ENCODE measurements around the gene MINDY4. TPM values are rescaled to one million over a fixed set of nuclear protein-coding genes. Genes with fewer than 3 reads are reported as not detected.

Gene MINDY4
- total RNA-seq, 1 experiment from 2014 or later: 3.0 TPM

DNA sequence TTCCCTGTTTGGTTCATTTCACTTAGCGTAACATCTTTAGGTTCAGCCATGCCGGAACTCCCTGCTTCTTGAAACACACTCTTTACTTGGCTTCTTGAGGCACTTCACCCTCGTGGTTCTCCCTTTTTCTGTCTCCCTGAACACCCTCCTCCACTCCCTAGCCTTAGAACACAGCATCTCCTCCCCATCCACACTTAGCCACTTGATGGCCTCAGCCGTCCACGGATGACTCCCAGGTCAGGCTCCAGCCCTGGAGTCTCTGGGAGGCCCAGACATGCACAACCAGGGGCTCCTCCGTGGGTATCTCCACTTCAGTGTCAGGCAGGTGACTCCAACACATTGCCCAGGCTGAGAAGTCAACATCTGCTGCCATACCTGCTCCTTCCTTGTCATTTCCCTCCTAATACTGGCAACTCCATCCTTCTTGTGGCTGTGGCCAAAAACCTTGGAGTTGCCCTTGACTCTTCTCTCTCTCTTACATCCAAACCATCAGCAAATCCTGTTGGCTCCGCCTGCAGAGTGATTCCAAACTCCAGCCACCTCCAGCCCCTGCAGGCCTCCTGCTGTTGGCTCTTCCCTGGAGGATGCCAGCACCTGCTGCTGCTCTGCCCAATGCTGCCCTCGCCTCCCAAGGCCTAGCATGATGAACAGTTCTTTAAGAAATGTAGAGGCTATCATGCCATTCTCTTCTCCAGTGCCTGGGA is 27.7 kb upstream of the MINDY4 start:
- BruUV-seq (replicated peaks): no TSS peak
- Histone ChIP-seq H3K79me2 (ENCODE audit: low read length) (no peaks in the 10 kb centered on the region), H4K20me1 (ENCODE audit: low read length) (no peaks in the 10 kb centered on the region), H3K27ac (ENCODE audit: low read length) (no peak overlapping the region), H3K9ac (ENCODE audit: low read length) (no peak overlapping the region), H3K36me3 (ENCODE audit: low read depth, low read length) (no peaks in the 10 kb centered on the region), H3K4me3 (ENCODE audit: low read length) (no peak overlapping the region), H3K27me3 (ENCODE audit: low read length) (peaks cover 3% of the 10 kb centered on the region; the same call in 1 of the 2 replicates), H3K4me2 (ENCODE audit: low read length) (no peak overlapping the region), H2AFZ (ENCODE audit: low read length) (no peak overlapping the region), H3K9me2 (replicated peaks; ENCODE audit: low read length) (no peaks in the 10 kb centered on the region), H3F3A (ENCODE audit: low read length, unreplicated experiment) (no peaks in the 10 kb centered on the region), H3K9me3 (ENCODE audit: low read length) (no peaks in the 10 kb centered on the region), H3K4me1 (ENCODE audit: insufficient read depth, low read length) (no peaks in the 10 kb centered on the region)
- TF ChIP-seq, protein P1, sequence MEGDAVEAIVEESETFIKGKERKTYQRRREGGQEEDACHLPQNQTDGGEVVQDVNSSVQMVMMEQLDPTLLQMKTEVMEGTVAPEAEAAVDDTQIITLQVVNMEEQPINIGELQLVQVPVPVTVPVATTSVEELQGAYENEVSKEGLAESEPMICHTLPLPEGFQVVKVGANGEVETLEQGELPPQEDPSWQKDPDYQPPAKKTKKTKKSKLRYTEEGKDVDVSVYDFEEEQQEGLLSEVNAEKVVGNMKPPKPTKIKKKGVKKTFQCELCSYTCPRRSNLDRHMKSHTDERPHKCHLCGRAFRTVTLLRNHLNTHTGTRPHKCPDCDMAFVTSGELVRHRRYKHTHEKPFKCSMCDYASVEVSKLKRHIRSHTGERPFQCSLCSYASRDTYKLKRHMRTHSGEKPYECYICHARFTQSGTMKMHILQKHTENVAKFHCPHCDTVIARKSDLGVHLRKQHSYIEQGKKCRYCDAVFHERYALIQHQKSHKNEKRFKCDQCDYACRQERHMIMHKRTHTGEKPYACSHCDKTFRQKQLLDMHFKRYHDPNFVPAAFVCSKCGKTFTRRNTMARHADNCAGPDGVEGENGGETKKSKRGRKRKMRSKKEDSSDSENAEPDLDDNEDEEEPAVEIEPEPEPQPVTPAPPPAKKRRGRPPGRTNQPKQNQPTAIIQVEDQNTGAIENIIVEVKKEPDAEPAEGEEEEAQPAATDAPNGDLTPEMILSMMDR (conservative IDR thresholded peaks at IDR 0.05; ENCODE audit: low read depth, low read length): peak; percentile 38
- TF ChIP-seq EZH2phosphoT487 (IDR thresholded peaks at IDR 0.05; ENCODE audit: borderline replicate concordance, low read length) (no peak), EZH2 (IDR thresholded peaks at IDR 0.05; ENCODE audit: low read length, unreplicated experiment) (no peak)
- intact Hi-C loops (cut with micrococcal nuclease): loop anchor here (5.0 kb wide), 1 partner anchor 96 kb away; no protein-coding TSS in a partner anchor
- POLR2A ChIA-PET (ENCODE audit: unreplicated experiment): no interaction called here
- peak; percentile 20 for DNase-seq
- ATAC-seq: peak; percentile 66
- CTCF ChIA-PET: no interaction called here

DNA sequence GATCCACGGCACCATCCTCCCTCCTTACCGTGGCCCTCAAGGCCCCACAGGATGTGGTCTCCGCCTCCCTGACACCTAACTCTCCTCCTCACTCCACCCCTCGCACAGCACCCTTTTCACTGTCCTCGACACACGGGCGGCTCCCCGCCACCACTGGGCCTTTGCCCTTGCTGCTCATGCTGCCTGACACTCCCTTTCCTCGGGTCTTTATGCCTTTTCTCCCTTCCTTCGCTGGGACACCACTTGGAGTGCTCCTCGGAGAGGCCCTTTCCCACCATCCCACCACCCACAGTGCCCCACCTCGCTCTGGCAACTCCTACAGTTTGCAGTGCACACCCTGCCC is 27.2 kb upstream of the MINDY4 start:
- BruUV-seq (replicated peaks): no TSS peak
- H3K79me2 ChIP-seq (ENCODE audit: low read length): no peaks in the 10 kb centered on the region
- H3K27me3 ChIP-seq (ENCODE audit: low read length): no peaks in the 10 kb centered on the region; the same call in 1 of the 2 replicates
- H3K4me3 ChIP-seq (ENCODE audit: low read length): no peak overlapping the region
- H3K4me1 ChIP-seq (ENCODE audit: insufficient read depth, low read length): no peaks in the 10 kb centered on the region
- H3K9ac ChIP-seq (ENCODE audit: low read length): no peak overlapping the region
- TF ChIP-seq, protein P1 (conservative IDR thresholded peaks at IDR 0.05; ENCODE audit: low read depth, low read length): no peak
- no peak for TF ChIP-seq EZH2phosphoT487 (IDR thresholded peaks at IDR 0.05; ENCODE audit: borderline replicate concordance, low read length)
- no peak for TF ChIP-seq EZH2 (IDR thresholded peaks at IDR 0.05; ENCODE audit: low read length, unreplicated experiment)
- DNase-seq (no peak), ATAC-seq (no peak)
- no peaks in the 10 kb centered on the region for H3K9me2 ChIP-seq (replicated peaks; ENCODE audit: low read length)
- H3K36me3 ChIP-seq (ENCODE audit: low read depth, low read length): no peaks in the 10 kb centered on the region
- intact Hi-C loops (cut with micrococcal nuclease): loop anchor here (5.0 kb wide), 1 partner anchor 97 kb away; no protein-coding TSS in a partner anchor
- POLR2A ChIA-PET (ENCODE audit: unreplicated experiment): no interaction called here
- H3F3A ChIP-seq (ENCODE audit: low read length, unreplicated experiment): no peaks in the 10 kb centered on the region
- H3K4me2 ChIP-seq (ENCODE audit: low read length): no peak overlapping the region
- H3K9me3 ChIP-seq (ENCODE audit: low read length): no peaks in the 10 kb centered on the region
- H3K27ac ChIP-seq (ENCODE audit: low read length): no peak overlapping the region
- CTCF ChIA-PET: no interaction called here
- H2AFZ ChIP-seq (ENCODE audit: low read length): no peak overlapping the region
- H4K20me1 ChIP-seq (ENCODE audit: low read length): no peaks in the 10 kb centered on the region

DNA sequence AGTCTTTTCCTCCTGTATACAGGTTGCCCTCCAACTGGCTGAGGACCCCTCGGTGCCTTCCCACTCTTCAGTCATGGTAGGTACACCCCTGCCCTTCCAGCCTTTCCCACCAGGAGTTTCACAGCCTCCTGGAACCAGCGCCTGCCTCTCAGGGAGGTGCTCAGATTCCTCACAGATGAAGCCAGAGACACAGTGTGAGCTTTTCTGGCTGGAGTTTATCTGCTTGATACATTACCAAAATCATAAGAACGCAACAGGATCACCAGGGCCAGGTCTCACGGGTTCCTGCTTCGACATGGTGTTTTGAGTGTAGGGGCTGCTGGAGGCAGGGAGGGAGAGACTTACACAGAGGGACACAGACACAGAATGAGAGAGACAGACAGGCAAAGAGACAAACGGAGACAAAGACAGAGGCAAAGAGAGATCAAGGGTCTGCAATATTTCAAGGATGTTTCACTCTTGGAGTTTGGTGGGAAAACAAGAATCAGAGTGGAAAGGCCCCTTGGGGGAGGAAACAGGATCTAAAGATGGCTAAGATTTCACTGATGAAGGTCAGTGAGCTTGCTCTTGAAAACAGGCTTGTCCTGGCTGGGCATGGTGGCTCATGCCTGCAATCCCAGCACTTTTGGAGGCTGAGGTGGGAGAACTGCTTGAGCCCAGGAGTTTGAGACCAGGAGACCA is 25.8 kb upstream of the MINDY4 start:
- Histone ChIP-seq H3K27me3 (ENCODE audit: low read length) (no peaks in the 10 kb centered on the region), H3K79me2 (ENCODE audit: low read length) (no peaks in the 10 kb centered on the region), H4K20me1 (ENCODE audit: low read length) (no peaks in the 10 kb centered on the region), H3F3A (ENCODE audit: low read length, unreplicated experiment) (no peaks in the 10 kb centered on the region), H3K9me3 (ENCODE audit: low read length) (no peaks in the 10 kb centered on the region), H3K36me3 (ENCODE audit: low read depth, low read length) (no peaks in the 10 kb centered on the region), H3K9me2 (replicated peaks; ENCODE audit: low read length) (no peaks in the 10 kb centered on the region), H3K4me2 (ENCODE audit: low read length) (no peak overlapping the region), H3K4me1 (ENCODE audit: insufficient read depth, low read length) (no peaks in the 10 kb centered on the region), H3K4me3 (ENCODE audit: low read length) (no peak overlapping the region), H2AFZ (ENCODE audit: low read length) (no peak overlapping the region), H3K27ac (ENCODE audit: low read length) (no peak overlapping the region), H3K9ac (ENCODE audit: low read length) (no peak overlapping the region)
- ATAC-seq (no peak), DNase-seq (no peak)
- ChIA-PET CTCF (no interaction called here), POLR2A (ENCODE audit: unreplicated experiment) (no interaction called here)
- TF ChIP-seq, protein P1 (conservative IDR thresholded peaks at IDR 0.05; ENCODE audit: low read depth, low read length): no peak
- TF ChIP-seq EZH2 (IDR thresholded peaks at IDR 0.05; ENCODE audit: low read length, unreplicated experiment): no peak
- no peak for TF ChIP-seq EZH2phosphoT487 (IDR thresholded peaks at IDR 0.05; ENCODE audit: borderline replicate concordance, low read length)
- no TSS peak for BruUV-seq (replicated peaks)
- intact Hi-C loops (cut with micrococcal nuclease): loop anchor here (5.0 kb wide), 1 partner anchor 232 kb away; no protein-coding TSS in a partner anchor

Data from PC-3 (cell line).